HepG2 (cell line): ENCODE data around the gene METTL15. TPM values are rescaled to one million over a fixed set of nuclear protein-coding genes. Genes with fewer than 3 reads are reported as not detected.

Experiments
- ATF6 ChIP-seq: sonication (generic); formaldehyde crosslinking; conservative IDR thresholded peaks from 2 replicates; pipeline ENCODE4 v1.4.0; 2020; ENCODE audit warnings: missing genetic modification reagents
- JUNB ChIP-seq: sonication (generic); formaldehyde crosslinking; IDR thresholded peaks from 2 replicates; pipeline ENCODE4 v1.8.0; 2022; ENCODE audit warnings: missing genetic modification reagents, mild to moderate bottlenecking, borderline replicate concordance
- KDM2A ChIP-seq: sonication (generic); formaldehyde crosslinking; IDR thresholded peaks from 2 replicates; pipeline ENCODE4 v1.4.0; 2020; ENCODE audit warnings: low read depth, missing genetic modification reagents, borderline replicate concordance
- KLF16 ChIP-seq, 2 experiments: sonication (generic) in 1 of 2; formaldehyde crosslinking in 1 of 2; IDR thresholded peaks; 2 replicates each; pipeline versions ENCODE4 v1.6.1 to v1.8.0; 2016 to 2023; ENCODE audit warnings: missing genetic modification reagents in 2 of 2, missing compliant biosample characterization in 1 of 2
- SCMH1 ChIP-seq: sonication (generic); formaldehyde crosslinking; IDR thresholded peaks from 2 replicates; pipeline ENCODE4 v1.9.0; 2021; ENCODE audit warnings: missing genetic modification reagents, mild to moderate bottlenecking, borderline replicate concordance
- SRSF4 ChIP-seq: fragments of 200-400 bp; formaldehyde crosslinking; IDR thresholded peaks from one replicate; pipeline ENCODE4 v1.6.1; 2018; ENCODE audit warnings: mild to moderate bottlenecking, low read depth, low read length, moderate library complexity; ENCODE audit not compliant: poor library complexity, severe bottlenecking
- TARDBP ChIP-seq: sonication (generic); formaldehyde crosslinking; IDR thresholded peaks from 2 replicates; pipeline ENCODE4 v1.8.0; 2022; ENCODE audit warnings: mild to moderate bottlenecking, missing genetic modification reagents
- XRCC5 ChIP-seq: fragments of 200-400 bp; formaldehyde crosslinking; optimal IDR thresholded peaks from 2 replicates; pipeline ENCODE3; 2017; ENCODE audit warnings: mild to moderate bottlenecking, low read length
- ZMAT3 ChIP-seq: sonication (generic); formaldehyde crosslinking; conservative IDR thresholded peaks from 2 replicates; pipeline ENCODE4 v1.7.0; 2021; ENCODE audit warnings: missing genetic modification reagents
- ZNF414 ChIP-seq: sonication (generic); formaldehyde crosslinking; IDR thresholded peaks from 2 replicates; pipeline ENCODE4 v1.5.0; 2020; ENCODE audit warnings: missing genetic modification reagents
- ZNF564 ChIP-seq: sonication (generic); formaldehyde crosslinking; IDR thresholded peaks from 2 replicates; pipeline ENCODE4 v1.8.1; 2023; ENCODE audit warnings: mild to moderate bottlenecking, missing genetic modification reagents
- ZNF576 ChIP-seq: sonication (generic); formaldehyde crosslinking; IDR thresholded peaks from 2 replicates; pipeline ENCODE4 v1.4.0; 2020; ENCODE audit warnings: mild to moderate bottlenecking, missing genetic modification reagents
- ZNF614 ChIP-seq: IDR thresholded peaks from 2 replicates; pipeline ENCODE4 v1.6.1; 2018; ENCODE audit warnings: missing biosample characterization, missing genetic modification reagents, inconsistent platforms, borderline replicate concordance
- polyA plus RNA-seq, 8 experiments: library from polyadenylated mRNA; depleted of rRNA in 3 of 8; stranded (reverse) in 7 of 8; unstranded in 1 of 8; fragments of >200 nt; fragmentation: Illumina TruSeq in 4 of 8; extraction: Trizol in 4 of 8; gene quantifications; 2 replicates each; pipeline versions ENCODE4 v1.2.1 to v1.2.3, GENCODE V29; 2011 to 2016; ENCODE audit warnings: low read depth in 4 of 8, missing spikeins in 1 of 8, mixed read lengths in 1 of 8; ENCODE audit not compliant: insufficient read depth in 1 of 8
- total RNA-seq, 5 experiments: library from RNA; depleted of rRNA; stranded (reverse); fragments of >200 nt; fragmentation: Illumina TruSeq; extraction: Trizol; gene quantifications; 2 replicates each; pipeline ENCODE4 v1.2.3, GENCODE V29; 2016; ENCODE audit warnings: low read depth in 1 of 5

Gene METTL15
- total and polyA plus RNA-seq, 2 of the 13 experiments (the other 11 are each of a cell fraction or from before 2014, with no cell fraction given): 6.5 to 14.0 TPM

- TF ChIP-seq ATF6: 0 out of 2 replicates have a peak, but pooled peaks have one; percentile 70
- peak; percentile 94; the same call in 1 of the 2 replicates for TF ChIP-seq ZNF614 (CRISPR knock-in tag)
- no peak for TF ChIP-seq JUNB (CRISPR knock-in tag)
- TF ChIP-seq TARDBP: peak; percentile 95
- no peak for TF ChIP-seq ZNF576
- peak; percentile 97 for TF ChIP-seq ZNF414 (CRISPR knock-in tag)
- TF ChIP-seq SRSF4: no peak
- peak; percentile 73; the same call in 1 of the 2 replicates for TF ChIP-seq ZMAT3
- peak in 1 of 2 experiments; percentile 96; a peak in 2 of 4 replicates for TF ChIP-seq KLF16 (CRISPR knock-in tag; IDR thresholded peaks at IDR 0.05)
- TF ChIP-seq SCMH1 (CRISPR knock-in tag): no peak
- peak; percentile 99 for TF ChIP-seq XRCC5
- TF ChIP-seq ZNF564 (CRISPR knock-in tag): peak; percentile 88; the same call in 1 of the 2 replicates
- TF ChIP-seq KDM2A (CRISPR knock-in tag): peak; percentile 99
These were observed 2.1 kb downstream of the METTL15 start (continued) for GRCh38 chr11:28110108-28110820.
